ENCODE results near the gene SH3BP4. TPM values are rescaled to one million over a fixed set of nuclear protein-coding genes. Genes with fewer than 3 reads are reported as not detected.

Gene SH3BP4
- total RNA-seq, 1 donor from 2014 or later, result 1.1 TPM

- H3K9me3 Mint-ChIP-seq, result no peaks in the 10 kb centered on the region
- H3K4me3 Mint-ChIP-seq, result no peak overlapping the region
- POLR2A ChIA-PET, result no interaction called here
- no peak overlapping the region for H3K27ac Mint-ChIP-seq
- CTCF ChIA-PET, result no interaction called here
- intact Hi-C loops (cut with micrococcal nuclease), result loop anchor here (5.0 kb wide), 2 partner anchors 95 to 475 kb away; partner anchors contain the start of gene SH3BP4
- DNase-seq (no peak), ATAC-seq (ENCODE audit: low read depth) (no peak)
- H3K4me1 Mint-ChIP-seq, result peaks cover 46% of the 10 kb centered on the region
- H3K27me3 Mint-ChIP-seq, result no peaks in the 10 kb centered on the region
- no peak for TF ChIP-seq CTCF (IDR thresholded peaks at IDR 0.05)
- H3K36me3 Mint-ChIP-seq (ENCODE audit: low read depth), result no peaks in the 10 kb centered on the region
Measured at GRCh38 chr2:235047171-235048160, 95.6 kb downstream of the SH3BP4 start.

GRCh38 chr2:235048549-235048948 lies 96.7 kb downstream of the SH3BP4 start:
- no peak overlapping the region for H3K27ac Mint-ChIP-seq
- no peak overlapping the region for H3K4me3 Mint-ChIP-seq
- peaks cover 46% of the 10 kb centered on the region for H3K4me1 Mint-ChIP-seq
- ATAC-seq (ENCODE audit: low read depth) (no peak), DNase-seq (no peak)
- CTCF ChIA-PET, result interaction anchor here (0.7 kb wide), 1 partner anchor 494 kb away, joined by 3 read pairs; no protein-coding TSS in a partner anchor
- POLR2A ChIA-PET, result no interaction called here
- intact Hi-C loops (cut with micrococcal nuclease), result loop anchor here (5.0 kb wide), 2 partner anchors 96 to 476 kb away; partner anchors contain the start of gene SH3BP4
- TF ChIP-seq CTCF (IDR thresholded peaks at IDR 0.05), result no peak
- no peaks in the 10 kb centered on the region for H3K9me3 Mint-ChIP-seq
- H3K36me3 Mint-ChIP-seq (ENCODE audit: low read depth), result no peaks in the 10 kb centered on the region
- H3K27me3 Mint-ChIP-seq, result no peaks in the 10 kb centered on the region

GRCh38 chr2:235049069-235049468 lies 97.3 kb downstream of the SH3BP4 start:
- Mint-ChIP-seq H3K27ac (no peak overlapping the region), H3K9me3 (no peaks in the 10 kb centered on the region), H3K4me3 (no peak overlapping the region), H3K27me3 (no peaks in the 10 kb centered on the region), H3K4me1 (peaks cover 40% of the 10 kb centered on the region), H3K36me3 (ENCODE audit: low read depth) (no peaks in the 10 kb centered on the region)
- TF ChIP-seq CTCF (IDR thresholded peaks at IDR 0.05), result no peak
- no peak for DNase-seq
- no peak for ATAC-seq (ENCODE audit: low read depth)
- ChIA-PET POLR2A (no interaction called here), CTCF (interaction anchor here (0.7 kb wide), 1 partner anchor 495 kb away, joined by 3 read pairs; no protein-coding TSS in a partner anchor)
- intact Hi-C loops (cut with micrococcal nuclease), result loop anchor here (5.0 kb wide), 2 partner anchors 97 to 477 kb away; partner anchors contain the start of gene SH3BP4

DNA sequence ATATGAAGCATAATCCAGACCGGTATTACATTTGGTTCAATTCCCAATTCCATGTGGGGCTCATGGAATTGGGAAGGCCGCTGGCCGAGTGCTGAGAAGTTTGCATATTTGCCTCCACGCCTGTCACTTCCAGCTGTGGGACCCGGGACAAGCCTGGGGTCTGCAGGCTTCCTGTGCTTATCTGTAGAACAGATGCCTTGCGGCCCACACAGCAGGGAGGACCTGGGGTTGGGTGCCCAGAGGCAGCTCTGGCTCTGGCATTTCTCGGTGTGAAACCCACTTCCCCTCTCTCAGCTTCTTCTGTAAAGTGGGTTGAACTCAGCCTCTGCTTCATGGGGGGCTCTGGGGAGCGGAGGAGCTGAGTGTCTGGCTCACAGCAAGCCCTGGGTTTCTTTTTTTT lies 97.9 kb downstream of the SH3BP4 start:
- CTCF ChIA-PET, result no interaction called here
- intact Hi-C loops (cut with micrococcal nuclease), result loop anchor here (5.0 kb wide), 2 partner anchors 97 to 477 kb away; partner anchors contain the start of gene SH3BP4
- no peaks in the 10 kb centered on the region for H3K36me3 Mint-ChIP-seq (ENCODE audit: low read depth)
- ATAC-seq (ENCODE audit: low read depth) (no peak), DNase-seq (no peak)
- H3K27me3 Mint-ChIP-seq, result no peaks in the 10 kb centered on the region
- H3K9me3 Mint-ChIP-seq, result no peaks in the 10 kb centered on the region
- POLR2A ChIA-PET, result no interaction called here
- H3K4me1 Mint-ChIP-seq, result peaks cover 34% of the 10 kb centered on the region
- H3K27ac Mint-ChIP-seq, result no peak overlapping the region
- no peak for TF ChIP-seq CTCF (IDR thresholded peaks at IDR 0.05)
- no peak overlapping the region for H3K4me3 Mint-ChIP-seq

- POLR2A ChIA-PET, result no interaction called here
- DNase-seq (no peak), ATAC-seq (ENCODE audit: low read depth) (no peak)
- H3K9me3 Mint-ChIP-seq, result no peaks in the 10 kb centered on the region
- H3K27me3 Mint-ChIP-seq, result peaks cover 2% of the 10 kb centered on the region
- intact Hi-C loops (cut with micrococcal nuclease), result no loop called here
- no peak overlapping the region for H3K27ac Mint-ChIP-seq
- no peak overlapping the region for H3K4me3 Mint-ChIP-seq
- no peak for TF ChIP-seq CTCF (IDR thresholded peaks at IDR 0.05)
- CTCF ChIA-PET, result no interaction called here
- H3K4me1 Mint-ChIP-seq, result peaks cover 24% of the 10 kb centered on the region
- H3K36me3 Mint-ChIP-seq (ENCODE audit: low read depth), result no peaks in the 10 kb centered on the region
Measured at GRCh38 chr2:235050980-235051351, 99.1 kb downstream of the SH3BP4 start.

Measured in activated B cell treated with CpG ODN at 0.5 μM for 24 hours (primary cell).